HepG2 (cell line): ENCODE results near the gene ERP27. TPM values are rescaled to one million over a fixed set of nuclear protein-coding genes. Genes with fewer than 3 reads are reported as not detected.

ENCODE experiments used
- ATAC-seq: fragments of 200-7000 bp; cut with Tn5 transposase; 3 replicates; pipeline ENCODE4 v1.9.1; 2020; ENCODE audit warnings: mild to moderate bottlenecking, moderate library complexity
- BruUV-seq: library from RNA; stranded (reverse); fragments of 400-500 nt; replicated peaks from 2 replicates; lab custom pipeline; 2021; lab: Mats Ljungman, UMichigan
- CTCF ChIA-PET: fragments of 300-600 bp; formaldehyde crosslinking; extraction: SDS; loops from one replicate; lab custom pipeline; 2021; ENCODE audit warnings: low total read pairs, inconsistent platforms, low intra/inter-chr PET ratio; lab: Yijun Ruan, JAX
- POLR2A ChIA-PET: fragments of 350-600 bp; sonication (Branson Sonifier 250); formaldehyde crosslinking; loops from one replicate; lab custom pipeline; 2020; ENCODE audit warnings: antibody characterized with exemption, inconsistent platforms; lab: Yijun Ruan, JAX
- DNase-seq: peaks from one replicate; pipeline ENCODE4 v3.0.0-alpha.2; 2015; ENCODE audit warnings: low spot score
- FAIRE-seq: peaks from 3 replicates; lab custom pipeline; 2011; peaks lifted over from hg19 to GRCh38; lab: Jason Lieb, UNC
- H2AFZ ChIP-seq: one replicate; pipeline ENCODE4 v1.6.1; 2011; ENCODE audit warnings: low read length, inconsistent platforms
- H3K27ac ChIP-seq: fragments of 300-600 bp; 3 replicates; pipeline ENCODE4 v1.8.0; 2011; ENCODE audit warnings: mixed run types, mild to moderate bottlenecking, mixed read lengths, low read length, inconsistent platforms; ENCODE audit not compliant: insufficient read depth; ENCODE audit errors: extremely low read length
- H3K27me3 ChIP-seq, 2 experiments: fragments of 200-600 bp in 1 of 2; 2 replicates in 1 of 2; 3 replicates in 1 of 2; pipeline versions ENCODE4 v1.6.0 to v1.8.0; 2011; ENCODE audit warnings: low read length in 2 of 2, mild to moderate bottlenecking in 2 of 2, moderate library complexity in 2 of 2, inconsistent platforms in 1 of 2; ENCODE audit not compliant: insufficient read depth in 2 of 2, control insufficient read depth in 1 of 2
- H3K36me3 ChIP-seq, 2 experiments: fragments of 200-600 bp in 1 of 2; replicated peaks in 1 of 2; 2 replicates in 1 of 2; 3 replicates in 1 of 2; pipeline versions ENCODE4 v1.5.1 to v1.8.0; 2011; ENCODE audit warnings: low read length in 2 of 2, inconsistent platforms in 1 of 2; ENCODE audit not compliant: insufficient read depth in 2 of 2, control insufficient read depth in 1 of 2
- H3K4me1 ChIP-seq: 2 replicates; pipeline ENCODE4 v1.5.1; 2012; ENCODE audit warnings: low read length, inconsistent platforms; ENCODE audit not compliant: insufficient read depth
- H3K4me2 ChIP-seq: 2 replicates; pipeline ENCODE4 v1.6.0; 2011; ENCODE audit warnings: low read depth, low read length, inconsistent platforms
- H3K4me3 ChIP-seq, 3 experiments: fragments of 200-600 bp in 1 of 3; sonication (generic), shearing (Covaris generic) in 1 of 3; replicated peaks in 1 of 3; 2 replicates each; pipeline ENCODE4 v1.5.1; 2011 to 2016; ENCODE audit warnings: low read length in 3 of 3, inconsistent platforms in 2 of 3, low read depth in 2 of 3, mild to moderate bottlenecking in 2 of 3, control low read depth in 1 of 3, mixed read lengths in 1 of 3; ENCODE audit not compliant: insufficient read depth in 1 of 3
- H3K79me2 ChIP-seq: one replicate; pipeline ENCODE4 v1.6.1; 2011; ENCODE audit warnings: low read length, inconsistent platforms; ENCODE audit not compliant: insufficient read depth
- H3K9ac ChIP-seq: 2 replicates; pipeline ENCODE4 v1.6.0; 2011; ENCODE audit warnings: mild to moderate bottlenecking, low read depth, low read length, inconsistent platforms; ENCODE audit not compliant: insufficient read depth
- H3K9me3 ChIP-seq: 2 replicates; pipeline ENCODE4 v1.5.1; 2012; ENCODE audit warnings: mild to moderate bottlenecking, low read length
- H4K20me1 ChIP-seq: 2 replicates; pipeline ENCODE4 v1.6.0; 2011; ENCODE audit warnings: inconsistent platforms, mild to moderate bottlenecking, low read length, moderate library complexity; ENCODE audit not compliant: insufficient read depth
- CHD4 ChIP-seq: fragments of 200-600 bp; sonication (generic); IDR thresholded peaks from 2 replicates; pipeline ENCODE4 v1.7.0; 2017; ENCODE audit warnings: mild to moderate bottlenecking, low read length, borderline replicate concordance
- ERF ChIP-seq: IDR thresholded peaks from 2 replicates; pipeline ENCODE4 v1.6.1; 2018; ENCODE audit warnings: missing biosample characterization, missing genetic modification reagents
- GTF2F1 ChIP-seq: fragments of 150-350 bp; IDR thresholded peaks from 2 replicates; pipeline ENCODE4 v1.6.1; 2014; ENCODE audit warnings: low read length
- HNRNPH1 ChIP-seq: fragments of 200-400 bp; formaldehyde crosslinking; optimal IDR thresholded peaks from 2 replicates; pipeline ENCODE3; 2017; ENCODE audit warnings: mild to moderate bottlenecking, low read depth, low read length
- HOXA9 ChIP-seq: sonication (generic); formaldehyde crosslinking; IDR thresholded peaks from 2 replicates; pipeline ENCODE4 v1.8.1; 2022; ENCODE audit warnings: missing genetic modification reagents, mild to moderate bottlenecking, moderate library complexity, borderline replicate concordance
- KLF12 ChIP-seq: sonication (generic); formaldehyde crosslinking; IDR thresholded peaks from 2 replicates; pipeline ENCODE4 v1.4.0; 2020; ENCODE audit warnings: missing genetic modification reagents, borderline replicate concordance
- NFE2L2 ChIP-seq: fragments of 150-350 bp; IDR thresholded peaks from 2 replicates; pipeline ENCODE4 v1.6.1; 2014; ENCODE audit warnings: low read length
- PHF21A ChIP-seq: sonication (generic); formaldehyde crosslinking; IDR thresholded peaks from 2 replicates; pipeline ENCODE4 v1.5.0; 2020; ENCODE audit warnings: mild to moderate bottlenecking, missing genetic modification reagents
- PLRG1 ChIP-seq: fragments of 450-650 bp; conservative IDR thresholded peaks from 2 replicates; pipeline ENCODE4 v1.6.1; 2016
- TMF1 ChIP-seq: sonication (generic); formaldehyde crosslinking; IDR thresholded peaks from 2 replicates; pipeline ENCODE4 v1.8.1; 2022; ENCODE audit warnings: low read depth, missing genetic modification reagents
- ZBTB8A ChIP-seq: sonication (generic); formaldehyde crosslinking; IDR thresholded peaks from 2 replicates; pipeline ENCODE4 v1.4.0; 2020; ENCODE audit warnings: mild to moderate bottlenecking, low read depth, missing genetic modification reagents, borderline replicate concordance
- ZNF264 ChIP-seq: sonication (generic); formaldehyde crosslinking; IDR thresholded peaks from 2 replicates; pipeline ENCODE4 v1.4.0; 2020; ENCODE audit warnings: missing genetic modification reagents
- ZNF496 ChIP-seq: sonication (generic); formaldehyde crosslinking; IDR thresholded peaks from 2 replicates; pipeline ENCODE4 v1.8.1; 2023; ENCODE audit warnings: mild to moderate bottlenecking, moderate library complexity, missing genetic modification reagents; ENCODE audit not compliant: insufficient replicate concordance
- ZNF550 ChIP-seq: sonication (generic); formaldehyde crosslinking; IDR thresholded peaks from 2 replicates; pipeline ENCODE4 v1.4.0; 2020; ENCODE audit warnings: mild to moderate bottlenecking, missing genetic modification reagents, borderline replicate concordance
- ZNF672 ChIP-seq: sonication (generic); formaldehyde crosslinking; IDR thresholded peaks from 2 replicates; pipeline ENCODE4 v1.8.1; 2022; ENCODE audit warnings: missing genetic modification reagents
- WGBS: methylation state at CpG from one replicate; pipeline ENCODE4 v1.1.6; 2017; ENCODE audit warnings: low lambda C conversion rate; 5-methylcytosine and 5-hydroxymethylcytosine counted together
- in situ Hi-C: cut with HindIII; loops from 2 replicates; pipeline ENCODE4 v1.10.0; 2017; ENCODE audit warnings: low pct_unique_long_range_greater_than_20kb; ENCODE audit not compliant: extremely low pct_ligation_motif_present
- intact Hi-C: fragments of 100-400 bp; cut with micrococcal nuclease; formaldehyde crosslinking; loops from one replicate; pipeline ENCODE4 v1.10.0; 2022; ENCODE audit not compliant: unreplicated experiment
- polyA plus RNA-seq, 8 experiments: library from polyadenylated mRNA; depleted of rRNA in 3 of 8; stranded (reverse) in 7 of 8; unstranded in 1 of 8; fragments of >200 nt; fragmentation: Illumina TruSeq in 4 of 8; extraction: Trizol in 4 of 8; gene quantifications; 2 replicates each; pipeline versions ENCODE4 v1.2.1 to v1.2.3, GENCODE V29; 2011 to 2016; ENCODE audit warnings: low read depth in 4 of 8, missing spikeins in 1 of 8, mixed read lengths in 1 of 8; ENCODE audit not compliant: insufficient read depth in 1 of 8
- total RNA-seq, 5 experiments: library from RNA; depleted of rRNA; stranded (reverse); fragments of >200 nt; fragmentation: Illumina TruSeq; extraction: Trizol; gene quantifications; 2 replicates each; pipeline ENCODE4 v1.2.3, GENCODE V29; 2016; ENCODE audit warnings: low read depth in 1 of 5

Gene ERP27
- total and polyA plus RNA-seq, 2 of the 13 experiments (the other 11 are each of a cell fraction or from before 2014, with no cell fraction given) = 1.8 to 6.6 TPM

DNA sequence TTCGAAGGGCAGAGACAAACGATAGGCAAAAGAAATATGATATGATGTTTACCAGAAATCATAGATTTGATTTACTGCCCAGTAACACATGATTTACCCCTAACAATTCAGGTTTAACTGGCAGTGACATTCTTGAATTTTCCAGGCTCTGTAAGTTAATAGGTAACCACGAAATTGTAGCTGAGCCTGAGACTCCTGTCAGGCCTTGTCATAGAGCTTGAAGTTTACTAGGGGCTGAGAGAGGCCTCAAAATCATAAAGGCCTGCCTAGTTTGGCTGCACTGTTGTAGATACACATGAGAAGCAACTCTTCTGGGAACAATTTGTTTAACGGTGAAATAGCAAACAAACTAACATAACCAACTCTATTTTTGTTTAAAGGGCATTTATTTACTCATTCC is 3.3 kb downstream of the ERP27 start:
- ATAC-seq = peak; percentile 64
- Histone ChIP-seq H3K4me2 (no peak overlapping the region), H3K9ac (no peak overlapping the region), H4K20me1 (no peaks in the 10 kb centered on the region), H3K36me3 (no peaks in the 10 kb centered on the region), H3K4me1 (peaks cover 12% of the 10 kb centered on the region; the same call in 1 of the 2 replicates), H3K79me2 (no peaks in the 10 kb centered on the region), H3K9me3 (no peaks in the 10 kb centered on the region), H3K27me3 (no peaks in the 10 kb centered on the region), H3K27ac (no peak overlapping the region), H2AFZ (no peak overlapping the region), H3K4me3 (no peak overlapping the region)
- POLR2A ChIA-PET = no interaction called here
- in situ Hi-C loops (no loop called here), intact Hi-C loops (loop anchor here (5.0 kb wide), 1 partner anchor 88 kb away; no protein-coding TSS in a partner anchor)
- FAIRE-seq = no peak
- CTCF ChIA-PET = no interaction called here
- no peak for DNase-seq
- no TSS peak for BruUV-seq
- 18% methylated on average over 4 of the region's 4 CpGs for WGBS
- TF ChIP-seq ZNF496 (CRISPR knock-in tag) = no peak
- TF ChIP-seq GTF2F1 = no peak
- TF ChIP-seq HOXA9 = no peak
- no peak for TF ChIP-seq ZNF550 (CRISPR knock-in tag)
- no peak for TF ChIP-seq ERF (CRISPR knock-in tag)
- no peak for TF ChIP-seq TMF1 (CRISPR knock-in tag)
- no peak for TF ChIP-seq KLF12 (CRISPR knock-in tag)
- no peak for TF ChIP-seq PLRG1
- TF ChIP-seq ZNF264 (CRISPR knock-in tag) = no peak
- no peak for TF ChIP-seq PHF21A (CRISPR knock-in tag)
- no peak for TF ChIP-seq NFE2L2
- no peak for TF ChIP-seq ZNF672 (CRISPR knock-in tag)
- TF ChIP-seq HNRNPH1 = no peak
- TF ChIP-seq ZBTB8A (CRISPR knock-in tag) = no peak
- no peak for TF ChIP-seq CHD4
